Omental fat pad (tissue), 4 donors: ENCODE data around the gene GRM7. TPM values are rescaled to one million over a fixed set of nuclear protein-coding genes. Genes with fewer than 3 reads are reported as not detected.

Experiments used
- ATAC-seq: fragments of 150-250 bp; one replicate; pipeline ENCODE4 v1.9.1; 2016; ENCODE audit warnings: mild to moderate bottlenecking, moderate library complexity; ENCODE audit not compliant: low FRiP score
- DNase-seq: peaks from one replicate; pipeline ENCODE4 v3.0.0-alpha.2; 2019; ENCODE audit warnings: low spot score
- total RNA-seq, 4 donors: library from RNA; depleted of rRNA; stranded (reverse); fragments of >200 nt; gene quantifications; one replicate each; pipeline ENCODE4 v1.1.0, GENCODE V29; 2016
- TF ChIP-seq, protein P1 (sequence below), 3 donors: fragments of 450-650 bp; IDR thresholded peaks; one replicate each; pipeline ENCODE4 v1.5.1; 2016 to 2017; ENCODE audit warnings: antibody characterized with exemption in 3 of 3, mild to moderate bottlenecking in 3 of 3, moderate library complexity in 2 of 3

Gene GRM7
- total RNA-seq, 4 donors from 2014 or later, result 0.12 to 0.82 (median 0.28) TPM; not detected in 1

DNA sequence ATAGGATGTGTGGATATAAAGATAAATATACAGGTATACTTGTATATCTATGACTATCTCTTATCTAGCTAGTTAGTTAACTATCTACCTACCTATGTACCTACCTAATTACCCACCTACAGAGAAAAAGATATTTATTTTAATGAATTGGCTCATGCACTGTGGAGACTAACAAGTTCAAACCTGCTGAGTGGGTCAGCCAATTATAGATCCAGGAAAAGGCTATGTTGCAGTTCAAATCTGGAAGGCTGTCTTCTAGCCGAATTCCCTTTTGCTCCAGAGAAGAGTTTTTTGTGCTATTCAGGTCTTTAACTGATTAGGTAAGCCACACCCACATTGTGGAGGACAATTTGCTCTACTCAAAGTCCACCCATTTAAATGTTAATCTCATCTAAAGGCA lies 335.0 kb downstream of the GRM7 start:
- DNase-seq (no peak), ATAC-seq (no peak)
- TF ChIP-seq, protein P1, sequence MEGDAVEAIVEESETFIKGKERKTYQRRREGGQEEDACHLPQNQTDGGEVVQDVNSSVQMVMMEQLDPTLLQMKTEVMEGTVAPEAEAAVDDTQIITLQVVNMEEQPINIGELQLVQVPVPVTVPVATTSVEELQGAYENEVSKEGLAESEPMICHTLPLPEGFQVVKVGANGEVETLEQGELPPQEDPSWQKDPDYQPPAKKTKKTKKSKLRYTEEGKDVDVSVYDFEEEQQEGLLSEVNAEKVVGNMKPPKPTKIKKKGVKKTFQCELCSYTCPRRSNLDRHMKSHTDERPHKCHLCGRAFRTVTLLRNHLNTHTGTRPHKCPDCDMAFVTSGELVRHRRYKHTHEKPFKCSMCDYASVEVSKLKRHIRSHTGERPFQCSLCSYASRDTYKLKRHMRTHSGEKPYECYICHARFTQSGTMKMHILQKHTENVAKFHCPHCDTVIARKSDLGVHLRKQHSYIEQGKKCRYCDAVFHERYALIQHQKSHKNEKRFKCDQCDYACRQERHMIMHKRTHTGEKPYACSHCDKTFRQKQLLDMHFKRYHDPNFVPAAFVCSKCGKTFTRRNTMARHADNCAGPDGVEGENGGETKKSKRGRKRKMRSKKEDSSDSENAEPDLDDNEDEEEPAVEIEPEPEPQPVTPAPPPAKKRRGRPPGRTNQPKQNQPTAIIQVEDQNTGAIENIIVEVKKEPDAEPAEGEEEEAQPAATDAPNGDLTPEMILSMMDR (IDR thresholded peaks at IDR 0.05), result no peak

DNA sequence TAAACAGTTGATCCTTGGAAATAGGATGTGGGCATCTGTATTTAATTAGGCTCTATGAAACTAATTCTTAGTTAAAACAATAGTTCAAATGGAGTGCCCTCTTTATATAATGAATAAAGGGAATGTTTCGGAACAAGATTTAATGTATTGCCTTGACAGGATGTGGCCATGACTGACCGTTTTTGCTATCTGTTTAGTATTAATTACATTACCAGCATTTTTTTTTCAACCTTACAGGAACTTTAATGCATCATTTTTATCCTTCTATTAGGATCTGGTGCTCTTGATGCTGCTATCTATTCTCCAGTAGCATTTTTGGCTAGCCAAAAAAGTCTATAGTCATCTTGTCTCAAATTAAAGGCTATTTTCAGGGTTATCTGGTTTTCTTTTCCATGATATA lies 340.9 kb downstream of the GRM7 start:
- no peak for ATAC-seq
- TF ChIP-seq, protein P1 (IDR thresholded peaks at IDR 0.05), result no peak
- DNase-seq, result no peak

DNA sequence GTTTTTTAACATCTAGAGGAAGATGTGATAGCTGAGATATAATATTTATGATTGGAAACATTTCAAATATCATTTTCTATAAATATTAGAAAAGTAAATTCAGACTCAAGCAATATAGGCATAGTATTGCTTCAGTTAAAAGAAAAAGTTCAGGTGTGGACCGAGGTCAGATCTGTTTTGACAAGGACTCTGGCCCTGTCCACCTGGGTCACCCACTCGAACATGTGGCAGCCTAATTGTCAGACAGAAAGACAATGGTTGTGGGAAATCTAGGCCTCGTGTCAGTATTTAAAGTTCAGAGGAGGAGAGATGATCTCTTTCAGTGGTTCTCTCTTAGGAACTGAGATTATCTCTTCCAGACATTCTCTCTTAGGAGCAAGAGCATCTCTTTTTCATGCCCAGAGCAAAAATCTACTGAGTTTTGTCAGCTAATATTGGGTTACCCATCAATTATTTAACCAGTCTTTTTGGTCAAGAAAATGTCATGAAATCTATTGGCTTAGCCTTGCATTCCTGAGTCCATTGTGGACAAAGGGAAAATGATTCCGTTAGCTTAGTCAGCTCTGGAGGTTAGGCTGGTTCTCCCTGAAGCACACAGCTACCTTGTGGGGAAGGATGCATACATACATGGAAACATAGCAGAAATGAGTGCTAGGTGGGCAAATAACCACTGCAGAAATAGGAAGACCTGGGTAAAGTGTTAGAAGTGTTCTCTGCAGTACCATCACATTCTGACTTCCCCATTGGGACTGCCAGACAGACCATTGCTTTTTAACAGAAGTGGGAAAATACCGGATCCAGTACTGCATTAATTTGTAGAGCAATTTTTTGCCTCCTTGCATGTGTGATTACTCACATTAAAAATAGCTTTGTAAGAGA lies 343.3 kb downstream of the GRM7 start:
- DNase-seq (no peak), ATAC-seq (no peak)
- TF ChIP-seq, protein P1 (IDR thresholded peaks at IDR 0.05), result no peak

DNA sequence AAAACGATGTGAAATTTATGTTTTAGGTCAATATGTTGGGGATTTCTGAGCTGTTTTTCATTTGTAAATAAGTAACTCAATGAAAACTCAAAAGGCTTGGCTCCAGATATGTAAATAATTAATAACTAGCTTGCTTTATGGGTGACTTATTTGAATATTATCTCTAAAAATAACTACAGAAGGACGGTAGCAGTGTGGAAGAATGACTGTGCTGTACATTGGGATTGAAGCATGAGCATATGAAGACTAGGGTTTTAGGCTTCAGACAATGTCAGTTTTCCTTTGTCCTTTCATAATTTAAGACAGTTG lies 343.9 kb downstream of the GRM7 start:
- no peak for ATAC-seq
- no peak for DNase-seq
- TF ChIP-seq, protein P1 (IDR thresholded peaks at IDR 0.05), result no peak

DNA sequence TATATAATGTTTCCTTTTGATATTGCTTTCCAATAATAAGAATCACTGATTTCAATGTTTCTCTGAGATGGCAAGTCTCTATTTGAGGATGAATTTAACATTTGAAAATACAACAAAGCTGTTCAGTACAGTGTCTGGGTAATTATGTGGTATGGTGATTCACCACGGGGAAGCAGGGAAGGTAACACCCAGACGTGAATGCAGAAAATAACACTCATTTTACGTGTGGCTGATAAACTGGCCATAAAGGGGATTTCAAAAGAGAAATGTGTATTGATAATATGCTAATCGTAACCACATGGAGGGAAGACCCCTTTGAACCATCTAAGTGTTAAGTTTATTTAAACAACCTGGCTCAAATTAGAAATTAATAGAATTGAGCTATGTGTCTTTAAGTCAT lies 344.6 kb downstream of the GRM7 start:
- peak; percentile 81 for ATAC-seq
- DNase-seq, result no peak
- TF ChIP-seq, protein P1 (IDR thresholded peaks at IDR 0.05), result no peak

DNA sequence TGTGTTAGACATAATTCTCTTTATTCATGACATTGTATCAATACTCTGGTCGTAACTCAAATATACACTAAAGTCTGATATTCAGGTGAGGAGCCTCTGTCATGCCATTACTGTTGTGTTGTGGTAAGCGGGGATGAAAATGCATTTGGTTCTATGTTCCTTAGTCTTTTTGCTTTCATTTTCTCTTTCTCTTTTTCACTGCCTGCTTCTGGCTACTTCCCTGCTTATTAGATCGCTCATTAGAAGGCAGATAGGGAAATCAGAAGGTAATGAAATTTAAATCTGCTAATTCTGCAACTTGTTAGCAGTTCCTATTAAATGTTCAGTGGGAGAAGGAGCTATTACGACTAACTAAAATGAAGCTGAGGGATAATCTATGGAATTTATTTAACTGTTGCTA lies 345.0 kb downstream of the GRM7 start:
- DNase-seq (no peak), ATAC-seq (peak; percentile 62)
- TF ChIP-seq, protein P1 (IDR thresholded peaks at IDR 0.05), result no peak

DNA sequence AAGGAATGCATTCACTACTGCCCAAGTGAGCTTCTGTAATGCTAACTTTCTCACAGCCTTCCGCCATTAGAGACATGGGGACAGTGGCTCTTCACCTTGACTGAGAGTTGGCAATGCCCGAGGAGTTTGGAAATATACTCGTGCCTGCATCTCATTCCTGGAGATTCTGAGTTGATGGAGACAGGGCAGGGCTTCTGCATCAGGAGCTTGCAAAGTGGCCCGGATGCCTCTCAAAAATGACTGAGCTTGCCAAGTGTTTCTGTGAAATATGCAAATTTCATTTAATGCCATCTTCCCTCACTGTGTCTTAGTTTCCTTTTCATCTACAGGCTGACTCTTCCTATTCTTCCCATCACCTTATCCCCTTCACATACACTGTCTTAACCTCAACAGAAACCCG lies 346.2 kb downstream of the GRM7 start:
- ATAC-seq (no peak), DNase-seq (no peak)
- TF ChIP-seq, protein P1 (IDR thresholded peaks at IDR 0.05), result no peak
